ENCODE data around the gene VRK3. TPM values are rescaled to one million over a fixed set of nuclear protein-coding genes. Genes with fewer than 3 reads are reported as not detected.

The VRK3 gene
- total and polyA plus RNA-seq, 2 donors (not counting 1 experiment from before 2014, with no cell fraction given): 26.9 to 40.6 TPM

GRCh38 chr19:49952479-49952836 lies 72.7 kb downstream of the VRK3 start:
- Histone ChIP-seq H3K27ac (ENCODE audit: insufficient read depth, low read length) (no peak overlapping the region), H3K4me2 (ENCODE audit: extremely low read depth, insufficient read depth, low read length) (no peak overlapping the region), H3K79me2 (ENCODE audit: control insufficient read depth, insufficient read depth, low read length) (no peaks in the 10 kb centered on the region), H3K9ac (ENCODE audit: insufficient read depth, low read length) (no peak overlapping the region), H4K20me1 (ENCODE audit: control insufficient read depth, extremely low read depth, insufficient read depth, low read length) (no peaks in the 10 kb centered on the region), H3K36me3 (ENCODE audit: control insufficient read depth, insufficient read depth, low read length) (no peaks in the 10 kb centered on the region), H3K9me3 (ENCODE audit: control insufficient read depth, insufficient read depth, low read depth, low read length) (no peaks in the 10 kb centered on the region), H3K4me1 (ENCODE audit: control insufficient read depth, extremely low read depth, insufficient read depth, low read length) (peaks cover 5% of the 10 kb centered on the region), H3K27me3 (ENCODE audit: control insufficient read depth, insufficient read depth, low read length) (peaks cover 2% of the 10 kb centered on the region), H3K4me3 (replicated peaks in 1 of 4; ENCODE audit: control extremely low read depth in 1 of 4, insufficient read depth in 1 of 4, low read depth in 3 of 4, low read length in 4 of 4) (no peak overlapping the region), H2AFZ (ENCODE audit: low read length) (no peak overlapping the region)
- no peak for DNase-seq (ENCODE audit: low read depth in 2 of 2)
- TF ChIP-seq CTCF (conservative IDR thresholded peaks at IDR 0.05 in 1 of 2, IDR thresholded peaks at IDR 0.05 in 1 of 2; ENCODE audit: low read depth in 1 of 2, low read length in 2 of 2) (no peak), EZH2 (IDR thresholded peaks at IDR 0.05; ENCODE audit: low read length, missing control alignments) (no peak)

- DNase-seq (ENCODE audit: low read depth in 2 of 2): no peak
- H2AFZ ChIP-seq (ENCODE audit: low read length): no peak overlapping the region
Observed at GRCh38 chr19:49951806-49952478, 73.2 kb downstream of the VRK3 start.

GRCh38 chr19:49950956-49951526 lies 74.1 kb downstream of the VRK3 start:
- H3K27me3 ChIP-seq (ENCODE audit: control insufficient read depth, insufficient read depth, low read length): peaks cover 2% of the 10 kb centered on the region

More at GRCh38 chr19:49951806-49952478, 73.2 kb downstream of the VRK3 start:
- Histone ChIP-seq H3K36me3 (ENCODE audit: control insufficient read depth, insufficient read depth, low read length) (no peaks in the 10 kb centered on the region), H4K20me1 (ENCODE audit: control insufficient read depth, extremely low read depth, insufficient read depth, low read length) (no peaks in the 10 kb centered on the region), H3K79me2 (ENCODE audit: control insufficient read depth, insufficient read depth, low read length) (no peaks in the 10 kb centered on the region), H3K4me2 (ENCODE audit: extremely low read depth, insufficient read depth, low read length) (no peak overlapping the region), H3K27ac (ENCODE audit: insufficient read depth, low read length) (no peak overlapping the region), H3K9me3 (ENCODE audit: control insufficient read depth, insufficient read depth, low read depth, low read length) (no peaks in the 10 kb centered on the region), H3K27me3 (ENCODE audit: control insufficient read depth, insufficient read depth, low read length) (peaks cover 2% of the 10 kb centered on the region), H3K9ac (ENCODE audit: insufficient read depth, low read length) (no peak overlapping the region), H3K4me1 (ENCODE audit: control insufficient read depth, extremely low read depth, insufficient read depth, low read length) (peaks cover 5% of the 10 kb centered on the region), H3K4me3 (replicated peaks in 1 of 4; ENCODE audit: control extremely low read depth in 1 of 4, insufficient read depth in 1 of 4, low read depth in 3 of 4, low read length in 4 of 4) (no peak overlapping the region)
- TF ChIP-seq CTCF (conservative IDR thresholded peaks at IDR 0.05 in 1 of 2, IDR thresholded peaks at IDR 0.05 in 1 of 2; ENCODE audit: low read depth in 1 of 2, low read length in 2 of 2) (no peak), EZH2 (IDR thresholded peaks at IDR 0.05; ENCODE audit: low read length, missing control alignments) (no peak)

More at GRCh38 chr19:49950956-49951526, 74.1 kb downstream of the VRK3 start:
- H3K4me2 ChIP-seq (ENCODE audit: extremely low read depth, insufficient read depth, low read length): no peak overlapping the region
- H3K36me3 ChIP-seq (ENCODE audit: control insufficient read depth, insufficient read depth, low read length): no peaks in the 10 kb centered on the region
- no peak overlapping the region for H3K4me3 ChIP-seq (replicated peaks in 1 of 4; ENCODE audit: control extremely low read depth in 1 of 4, insufficient read depth in 1 of 4, low read depth in 3 of 4, low read length in 4 of 4)
- H3K9ac ChIP-seq (ENCODE audit: insufficient read depth, low read length): no peak overlapping the region
- no peak overlapping the region for H3K27ac ChIP-seq (ENCODE audit: insufficient read depth, low read length)
- H3K79me2 ChIP-seq (ENCODE audit: control insufficient read depth, insufficient read depth, low read length): no peaks in the 10 kb centered on the region
- peaks cover 5% of the 10 kb centered on the region for H3K4me1 ChIP-seq (ENCODE audit: control insufficient read depth, extremely low read depth, insufficient read depth, low read length)
- no peak overlapping the region for H2AFZ ChIP-seq (ENCODE audit: low read length)
- TF ChIP-seq CTCF (conservative IDR thresholded peaks at IDR 0.05 in 1 of 2, IDR thresholded peaks at IDR 0.05 in 1 of 2; ENCODE audit: low read depth in 1 of 2, low read length in 2 of 2): no peak
- no peak for TF ChIP-seq EZH2 (IDR thresholded peaks at IDR 0.05; ENCODE audit: low read length, missing control alignments)
- H3K9me3 ChIP-seq (ENCODE audit: control insufficient read depth, insufficient read depth, low read depth, low read length): no peaks in the 10 kb centered on the region
- no peak for DNase-seq (ENCODE audit: low read depth in 2 of 2)
- H4K20me1 ChIP-seq (ENCODE audit: control insufficient read depth, extremely low read depth, insufficient read depth, low read length): no peaks in the 10 kb centered on the region
